Prostate gland (tissue), 2 donors: ENCODE measurements around the gene KCNJ6. TPM values are rescaled to one million over a fixed set of nuclear protein-coding genes. Genes with fewer than 3 reads are reported as not detected.
"Not testable (repeated sequence)": the region's sequence is repeated elsewhere in the genome, so short reads cannot be mapped to it uniquely, and the experiment has no call there.

ENCODE experiments used
- DNase-seq: peaks from one replicate; pipeline ENCODE4 v3.0.0-alpha.2; 2019; ENCODE audit warnings: low spot score
- H3K27ac ChIP-seq, 2 donors: fragments of 200-600 bp; sonication (generic); 2 replicates each; pipeline ENCODE4 v1.5.1; 2017 to 2019
- H3K27me3 ChIP-seq: fragments of 200-600 bp; sonication (generic); replicated peaks from 2 replicates; pipeline ENCODE4 v1.5.1; 2019; ENCODE audit not compliant: insufficient read depth
- H3K36me3 ChIP-seq, 2 donors: fragments of 200-600 bp; sonication (generic); 1 replicate in 1 of 2; 2 replicates in 1 of 2; pipeline versions ENCODE4 v1.5.1 to v1.8.1; 2017 to 2019
- H3K4me1 ChIP-seq: fragments of 200-600 bp; sonication (generic); replicated peaks from 2 replicates; pipeline ENCODE4 v1.5.1; 2019
- H3K4me3 ChIP-seq, 2 donors: fragments of 200-600 bp; sonication (generic); 2 replicates each; pipeline ENCODE4 v1.5.1; 2017 to 2019
- H3K9me3 ChIP-seq: fragments of 200-600 bp; sonication (generic); 2 replicates; pipeline ENCODE4 v1.5.1; 2017
- CTCF ChIP-seq, 4 experiments: fragments of 200-600 bp in 2 of 4; fragments of 450-650 bp in 2 of 4; sonication (generic) in 2 of 4; IDR thresholded peaks; 1 replicate in 3 of 4; 2 replicates in 1 of 4; pipeline ENCODE4 v1.5.1; 2016 to 2019; ENCODE audit warnings: antibody characterized with exemption in 4 of 4, mild to moderate bottlenecking in 2 of 4, moderate library complexity in 2 of 4
- POLR2A ChIP-seq: fragments of 450-650 bp; IDR thresholded peaks from one replicate; pipeline ENCODE4 v1.6.1; 2016; ENCODE audit warnings: antibody characterized with exemption, mild to moderate bottlenecking
- POLR2AphosphoS5 ChIP-seq: sonication (generic); formaldehyde crosslinking; IDR thresholded peaks from one replicate; pipeline ENCODE4 v1.6.1; 2017; ENCODE audit warnings: antibody characterized with exemption
- WGBS: methylation state at CpG from one replicate; pipeline ENCODE4 v1.1.5; 2018; 5-methylcytosine and 5-hydroxymethylcytosine counted together
- intact Hi-C: fragments of 100-400 bp; cut with DNase I; formaldehyde crosslinking; loops from one replicate; pipeline ENCODE4 v1.14.2; 2022
- total RNA-seq, 2 donors: library from RNA; depleted of rRNA; stranded (reverse); fragments of >200 nt; gene quantifications; one replicate each; pipeline ENCODE4 v1.1.0, GENCODE V29; 2016

Gene KCNJ6
- total RNA-seq, 2 donors from 2014 or later, result 0.23 to 0.36 TPM

- DNase-seq, result no peak
- Histone ChIP-seq H3K27ac (no peak overlapping the region), H3K36me3 (no peaks in the 10 kb centered on the region), H3K4me1 (no peaks in the 10 kb centered on the region), H3K9me3 (no peaks in the 10 kb centered on the region), H3K4me3 (no peak overlapping the region), H3K27me3 (no peaks in the 10 kb centered on the region)
- TF ChIP-seq CTCF (IDR thresholded peaks at IDR 0.05) (no peak), POLR2AphosphoS5 (no peak), POLR2A (no peak)
- 84% methylated on average over 4 of the region's 4 CpGs for WGBS
- intact Hi-C loops, result no loop called here
Observed at GRCh38 chr21:37587203-37587602, 329.1 kb downstream of the KCNJ6 start.

DNA sequence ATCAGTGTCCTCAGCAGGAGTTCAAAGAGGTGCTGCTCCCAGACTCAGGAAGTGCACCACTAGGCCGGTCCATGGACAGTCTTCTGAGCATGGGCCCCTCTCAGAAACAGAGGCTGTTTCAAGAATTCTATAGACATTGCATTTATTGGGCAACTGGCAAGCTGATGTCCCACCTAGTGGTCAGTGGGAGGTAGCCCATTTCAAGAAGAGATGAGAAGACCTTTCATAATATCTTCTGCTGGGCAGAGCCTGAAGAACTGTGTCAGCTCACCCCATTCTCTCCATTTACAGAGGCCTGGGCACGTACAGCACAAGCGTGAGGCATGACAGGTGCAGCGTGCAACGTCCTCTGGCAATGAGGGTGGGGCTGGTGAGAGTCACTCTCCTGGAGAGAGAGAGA lies 333.7 kb downstream of the KCNJ6 start:
- Histone ChIP-seq H3K27me3 (no peaks in the 10 kb centered on the region), H3K9me3 (no peaks in the 10 kb centered on the region), H3K36me3 (no peaks in the 10 kb centered on the region), H3K4me1 (no peaks in the 10 kb centered on the region), H3K4me3 (no peak overlapping the region), H3K27ac (no peak overlapping the region)
- WGBS, result 46% methylated on average over 5 of the region's 5 CpGs
- TF ChIP-seq POLR2A (no peak), CTCF (IDR thresholded peaks at IDR 0.05) (peak in 3 of 4 experiments; percentile 37 to 52 (median 51)), POLR2AphosphoS5 (no peak)
- peak; percentile 12 for DNase-seq
- intact Hi-C loops, result no loop called here

GRCh38 chr21:37580666-37581065 lies 335.6 kb downstream of the KCNJ6 start:
- Histone ChIP-seq H3K4me1 (no peaks in the 10 kb centered on the region), H3K9me3 (no peaks in the 10 kb centered on the region), H3K27ac (no peak overlapping the region), H3K27me3 (no peaks in the 10 kb centered on the region), H3K36me3 (no peaks in the 10 kb centered on the region), H3K4me3 (no peak overlapping the region)
- intact Hi-C loops, result no loop called here
- TF ChIP-seq POLR2AphosphoS5, result no peak
- TF ChIP-seq POLR2A, result no peak
- no peak for TF ChIP-seq CTCF (IDR thresholded peaks at IDR 0.05)
- 60% methylated on average over 3 of the region's 3 CpGs for WGBS
- no peak for DNase-seq

- Histone ChIP-seq H3K36me3 (no peaks in the 10 kb centered on the region), H3K4me3 (no peak overlapping the region), H3K27ac (no peak overlapping the region), H3K4me1 (no peaks in the 10 kb centered on the region), H3K27me3 (no peaks in the 10 kb centered on the region), H3K9me3 (no peaks in the 10 kb centered on the region)
- no peak for DNase-seq
- WGBS, result 70% methylated on average over 1 of the region's 1 CpG
- TF ChIP-seq POLR2A (no peak), CTCF (IDR thresholded peaks at IDR 0.05) (no peak), POLR2AphosphoS5 (no peak)
- intact Hi-C loops, result no loop called here
Observed at GRCh38 chr21:37579356-37579755, 336.9 kb downstream of the KCNJ6 start.

- no peaks in the 10 kb centered on the region for H3K4me1 ChIP-seq
- H3K27ac ChIP-seq, result no peak overlapping the region
- no peak for DNase-seq
- no peak overlapping the region for H3K4me3 ChIP-seq
- WGBS, result 97% methylated on average over 2 of the region's 2 CpGs
- no peaks in the 10 kb centered on the region for H3K9me3 ChIP-seq
- H3K36me3 ChIP-seq, result no peaks in the 10 kb centered on the region
- H3K27me3 ChIP-seq, result no peaks in the 10 kb centered on the region
- intact Hi-C loops, result no loop called here
- TF ChIP-seq POLR2AphosphoS5 (no peak), POLR2A (no peak), CTCF (IDR thresholded peaks at IDR 0.05) (no peak)
Observed at GRCh38 chr21:37578471-37579126, 337.7 kb downstream of the KCNJ6 start.

DNA sequence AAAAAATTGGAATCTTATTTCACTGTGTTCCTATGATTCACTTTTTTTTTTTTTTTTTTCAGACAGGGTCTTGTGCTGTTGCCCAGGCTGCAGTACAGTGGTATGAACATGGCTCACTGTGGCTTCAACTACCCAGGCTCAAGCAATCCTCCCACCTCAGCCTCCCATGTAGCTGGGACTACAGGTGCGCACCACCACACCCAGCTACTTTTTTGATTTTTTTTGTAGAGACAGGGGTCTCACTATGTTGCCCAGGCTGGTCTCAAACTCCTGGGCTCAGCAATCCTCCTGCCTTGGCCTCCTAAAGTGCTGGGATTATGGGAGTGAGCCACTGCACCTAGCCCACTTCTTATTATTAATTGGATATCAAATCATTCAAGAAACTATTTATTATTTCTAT lies 339.3 kb downstream of the KCNJ6 start:
- DNase-seq, H3K9me3 ChIP-seq, H3K27ac ChIP-seq, H3K27me3 ChIP-seq, H3K4me3 ChIP-seq, H3K36me3 ChIP-seq, H3K4me1 ChIP-seq, intact Hi-C loops: not testable (repeated sequence)
- 97% methylated on average over 1 of the region's 1 CpG for WGBS
